D721Med (cell line): ENCODE data around the gene SRSF7.

Experiments
- DNase-seq: peaks from one replicate; pipeline ENCODE4 v3.0.0; 2011; ENCODE audit warnings: low spot score; ENCODE audit not compliant: insufficient read length
- FAIRE-seq: peaks from 2 replicates; lab custom pipeline; 2011; peaks lifted over from hg19 to GRCh38; lab: Jason Lieb, UNC
- TF ChIP-seq, protein P1 (sequence below): IDR thresholded peaks from 2 replicates; pipeline ENCODE4 v1.5.1; 2012; ENCODE audit warnings: mild to moderate bottlenecking, control low read depth; ENCODE audit not compliant: insufficient read depth; ENCODE audit errors: missing control alignments

The SRSF7 gene

DNA sequence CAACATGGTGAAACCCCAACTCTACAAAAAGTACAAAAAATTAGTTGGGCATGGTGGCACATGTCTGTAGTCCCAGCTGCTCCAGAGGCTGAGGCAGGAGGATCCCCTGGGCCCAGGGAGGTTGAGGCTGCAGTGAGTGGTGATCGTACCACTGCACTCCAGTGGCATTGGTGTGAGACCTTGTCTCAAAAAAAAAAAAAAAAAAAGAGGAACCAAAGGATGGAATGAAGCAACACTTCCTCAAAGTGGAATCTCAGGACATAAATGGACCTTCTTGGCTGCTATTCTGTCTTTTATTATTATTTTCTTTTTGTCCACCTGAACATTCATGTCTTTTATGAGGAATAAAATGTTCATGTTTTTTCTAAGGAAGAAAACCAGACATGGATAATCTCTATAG lies 40.6 kb upstream of the SRSF7 start:
- TF ChIP-seq, protein P1, sequence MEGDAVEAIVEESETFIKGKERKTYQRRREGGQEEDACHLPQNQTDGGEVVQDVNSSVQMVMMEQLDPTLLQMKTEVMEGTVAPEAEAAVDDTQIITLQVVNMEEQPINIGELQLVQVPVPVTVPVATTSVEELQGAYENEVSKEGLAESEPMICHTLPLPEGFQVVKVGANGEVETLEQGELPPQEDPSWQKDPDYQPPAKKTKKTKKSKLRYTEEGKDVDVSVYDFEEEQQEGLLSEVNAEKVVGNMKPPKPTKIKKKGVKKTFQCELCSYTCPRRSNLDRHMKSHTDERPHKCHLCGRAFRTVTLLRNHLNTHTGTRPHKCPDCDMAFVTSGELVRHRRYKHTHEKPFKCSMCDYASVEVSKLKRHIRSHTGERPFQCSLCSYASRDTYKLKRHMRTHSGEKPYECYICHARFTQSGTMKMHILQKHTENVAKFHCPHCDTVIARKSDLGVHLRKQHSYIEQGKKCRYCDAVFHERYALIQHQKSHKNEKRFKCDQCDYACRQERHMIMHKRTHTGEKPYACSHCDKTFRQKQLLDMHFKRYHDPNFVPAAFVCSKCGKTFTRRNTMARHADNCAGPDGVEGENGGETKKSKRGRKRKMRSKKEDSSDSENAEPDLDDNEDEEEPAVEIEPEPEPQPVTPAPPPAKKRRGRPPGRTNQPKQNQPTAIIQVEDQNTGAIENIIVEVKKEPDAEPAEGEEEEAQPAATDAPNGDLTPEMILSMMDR = no peak
- no peak for DNase-seq

DNA sequence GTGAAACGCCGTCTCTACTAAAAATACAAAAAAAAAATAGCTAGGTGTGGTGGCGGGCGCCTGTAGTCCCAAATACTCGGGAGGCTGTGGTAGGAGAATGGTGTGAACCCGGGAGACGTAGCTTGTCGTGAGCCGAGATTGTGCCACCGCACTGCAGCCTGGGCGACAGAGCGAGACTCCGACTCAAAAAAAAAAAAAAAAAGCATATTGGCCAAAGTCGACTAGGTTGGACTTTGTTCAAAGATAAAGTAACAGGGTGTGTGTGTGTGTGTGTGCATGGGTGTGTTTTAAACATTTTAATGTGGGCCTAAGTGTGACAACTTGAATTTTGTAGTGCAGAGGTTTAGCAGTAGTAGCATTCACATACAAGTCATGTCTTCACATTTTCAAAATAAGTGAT lies 38.5 kb upstream of the SRSF7 start:
- no peak for DNase-seq
- TF ChIP-seq, protein P1 = no peak
- FAIRE-seq = no peak

More for the DNA sequence above, 40.6 kb upstream of the SRSF7 start:
- FAIRE-seq = no peak

DNA sequence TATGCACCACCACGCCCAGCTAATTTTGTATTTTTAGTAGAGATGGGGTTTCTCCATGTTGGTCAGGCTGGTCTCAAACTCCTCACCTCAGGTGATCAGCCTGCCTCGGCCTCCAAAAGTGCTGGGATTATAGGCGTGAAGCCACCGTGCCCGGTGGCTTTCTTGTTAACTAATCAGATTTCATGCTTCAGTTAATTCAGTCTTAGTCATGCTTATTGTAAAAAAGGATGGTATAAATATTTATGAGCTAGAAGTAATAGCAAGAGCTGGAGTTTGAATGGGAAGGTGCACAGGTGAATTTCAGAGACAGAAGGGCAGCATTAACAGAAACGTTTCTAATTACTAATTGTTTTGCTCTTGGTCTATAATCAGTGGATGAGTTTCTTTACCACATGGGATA lies 37.1 kb upstream of the SRSF7 start:
- no peak for FAIRE-seq
- no peak for DNase-seq
- TF ChIP-seq, protein P1 = no peak

DNA sequence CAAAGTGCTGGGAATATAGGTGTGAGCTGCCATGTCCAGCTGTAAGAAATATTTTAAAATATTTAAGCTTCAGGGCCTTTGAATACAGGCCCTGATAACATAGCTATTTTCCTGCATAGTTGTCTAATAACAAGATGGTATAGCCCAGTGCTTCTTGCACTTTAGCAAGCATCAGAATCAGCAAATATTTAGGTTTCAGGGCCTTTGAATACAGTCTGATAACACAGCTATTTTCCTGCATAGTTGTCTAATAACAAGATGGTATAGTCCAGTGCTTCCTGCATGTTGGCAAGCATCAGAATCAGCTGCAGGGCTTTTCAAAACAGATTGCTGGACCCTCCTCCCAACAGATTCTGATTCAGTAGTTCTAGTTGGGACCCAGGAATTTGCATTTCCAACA lies 32.4 kb upstream of the SRSF7 start:
- TF ChIP-seq, protein P1 = no peak
- FAIRE-seq (no peak), DNase-seq (no peak)

DNA sequence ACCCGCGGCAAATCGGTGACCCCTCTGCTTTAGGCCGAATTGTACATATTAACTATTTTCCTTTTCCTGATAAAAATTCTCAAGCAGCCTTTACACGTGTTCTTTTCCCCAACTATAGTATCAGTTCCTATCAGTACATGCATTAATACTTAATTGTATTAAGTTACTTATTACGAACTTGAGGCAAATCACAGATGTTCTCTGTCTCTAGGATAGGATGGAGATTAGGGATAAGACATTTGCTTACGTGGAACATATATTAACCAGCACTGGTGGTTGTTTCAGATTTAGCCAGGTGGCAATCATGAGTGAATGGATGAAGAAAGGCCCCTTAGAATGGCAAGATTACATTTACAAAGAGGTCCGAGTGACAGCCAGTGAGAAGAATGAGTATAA lies 27.5 kb upstream of the SRSF7 start:
- TF ChIP-seq, protein P1 = no peak
- peak; percentile 41 for FAIRE-seq
- DNase-seq = no peak

DNA sequence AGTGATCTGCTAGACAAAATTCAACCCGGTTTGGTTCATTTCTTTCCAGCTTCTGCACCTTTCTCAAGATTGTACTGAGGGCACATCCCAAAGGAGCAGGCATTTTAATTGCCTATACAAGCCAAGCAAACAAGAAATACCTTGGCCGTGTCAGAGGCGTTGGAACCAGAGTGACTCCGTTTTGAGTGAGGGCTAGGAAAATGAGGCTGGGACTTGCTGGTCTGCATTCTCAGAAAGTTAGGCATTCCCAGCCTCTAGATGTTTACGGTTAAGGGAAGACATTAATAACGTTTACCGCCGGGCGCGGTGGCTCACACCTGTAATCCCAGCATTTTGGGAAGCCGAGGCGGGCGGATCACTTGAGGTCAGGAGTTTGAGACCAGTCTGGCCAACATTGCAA lies 25.4 kb upstream of the SRSF7 start:
- TF ChIP-seq, protein P1 = no peak
- FAIRE-seq (no peak), DNase-seq (no peak)

DNA sequence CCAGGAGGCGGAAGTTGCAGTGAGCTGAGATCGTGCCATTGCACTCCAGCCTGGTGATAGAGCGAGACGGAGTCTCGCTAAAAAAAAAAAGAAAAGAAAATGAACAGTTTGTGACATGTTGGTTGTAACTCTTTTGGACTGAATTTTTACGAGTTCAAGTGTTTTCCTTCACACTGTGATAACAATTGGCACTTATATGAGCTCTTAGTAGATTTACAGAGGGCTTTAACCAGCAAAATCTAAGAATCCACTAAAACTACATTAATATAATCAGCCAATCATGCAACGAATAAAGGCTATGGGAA lies 24.7 kb upstream of the SRSF7 start:
- FAIRE-seq = no peak
- TF ChIP-seq, protein P1 = no peak
- no peak for DNase-seq
